MG63 (cell line): ENCODE results near the gene ACACB. TPM values are rescaled to one million over a fixed set of nuclear protein-coding genes. Genes with fewer than 3 reads are reported as not detected.
A peak's percentile ranks its signal among the peaks of the same experiment; 100 is the strongest.

Experiments used
- DNase-seq: peaks from one replicate; pipeline ENCODE4 v3.0.0-alpha.2; 2020
- H3K27me3 ChIP-seq: fragments of 250-450 bp; sonication (Bioruptor Pico); 2 replicates; pipeline ENCODE4 v1.5.1; 2020; ENCODE audit warnings: mild to moderate bottlenecking, moderate library complexity
- H3K36me3 ChIP-seq: fragments of 250-450 bp; sonication (Bioruptor Pico); 2 replicates; pipeline ENCODE4 v1.5.1; 2020; ENCODE audit warnings: mild to moderate bottlenecking, moderate library complexity
- H3K4me3 ChIP-seq: fragments of 250-450 bp; sonication (Bioruptor Pico); 2 replicates; pipeline ENCODE4 v1.5.1; 2020; ENCODE audit warnings: mild to moderate bottlenecking, moderate library complexity
- H3K9me3 ChIP-seq: fragments of 250-450 bp; sonication (Bioruptor Pico); 2 replicates; pipeline ENCODE4 v1.5.1; 2020; ENCODE audit warnings: mild to moderate bottlenecking, moderate library complexity
- total RNA-seq: library from RNA; depleted of rRNA; stranded (reverse); fragments of >200 nt; shearing (Covaris generic); gene quantifications from 2 replicates; pipeline ENCODE4 v1.2.3, GENCODE V29; 2014; ENCODE audit warnings: low replicate concordance

ACACB gene
- total RNA-seq, 1 experiment from 2014 or later: 2.9 TPM

DNA sequence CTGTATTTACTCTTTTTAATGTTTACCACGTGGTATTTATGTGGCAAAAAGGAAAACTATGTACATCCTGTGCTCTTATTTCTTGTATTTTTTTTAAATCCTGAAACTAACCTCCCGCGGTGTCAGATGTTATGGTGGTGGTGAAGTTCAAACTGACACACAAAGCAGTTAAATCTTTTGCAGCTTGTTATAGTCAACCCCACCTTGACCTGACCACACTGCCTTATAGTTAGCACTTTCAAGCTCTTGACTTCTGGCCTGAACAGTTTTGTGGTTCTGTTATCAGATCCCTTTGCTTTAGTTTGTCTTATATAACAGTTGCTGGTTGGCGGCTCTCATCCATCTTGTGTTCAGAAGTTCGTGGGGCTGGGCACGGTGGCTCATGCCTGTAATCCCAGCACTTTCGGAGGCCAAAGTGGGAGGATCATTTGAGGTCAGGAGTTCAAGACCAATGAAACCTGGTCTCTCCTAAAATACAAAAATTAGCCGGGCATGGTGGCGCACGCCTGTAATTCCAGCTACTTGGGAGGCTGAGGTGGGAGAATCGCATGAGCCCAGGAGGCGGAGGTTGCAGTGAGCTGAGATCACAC is 16.9 kb upstream of the ACACB start:
- Histone ChIP-seq H3K27me3 (no peaks in the 10 kb centered on the region), H3K4me3 (peak overlapping the region; percentile 90), H3K36me3 (peaks cover 53% of the 10 kb centered on the region), H3K9me3 (no peaks in the 10 kb centered on the region)
- DNase-seq: no peak

DNA sequence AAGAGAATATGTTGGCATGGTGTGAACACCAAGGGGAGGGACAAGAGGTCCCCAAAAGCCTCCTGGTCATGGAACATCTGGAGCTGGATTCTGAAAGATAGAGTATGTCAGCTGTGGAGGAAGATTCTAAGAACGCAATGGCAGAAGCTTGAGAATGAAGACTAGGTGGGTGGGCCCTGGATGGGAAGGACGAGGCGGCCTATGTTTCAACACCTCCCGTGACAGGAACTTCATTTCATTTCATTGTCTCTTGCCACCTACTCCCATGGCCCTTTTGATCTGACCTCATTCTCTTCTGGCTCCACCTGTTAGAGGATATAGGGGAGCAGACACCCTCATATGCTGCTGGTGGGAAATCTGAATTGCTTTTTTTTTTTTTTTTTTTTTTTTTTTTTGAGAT is 15.6 kb upstream of the ACACB start:
- Histone ChIP-seq H3K9me3 (no peaks in the 10 kb centered on the region), H3K36me3 (peaks cover 63% of the 10 kb centered on the region), H3K4me3 (no peak overlapping the region), H3K27me3 (no peaks in the 10 kb centered on the region)
- no peak for DNase-seq

DNA sequence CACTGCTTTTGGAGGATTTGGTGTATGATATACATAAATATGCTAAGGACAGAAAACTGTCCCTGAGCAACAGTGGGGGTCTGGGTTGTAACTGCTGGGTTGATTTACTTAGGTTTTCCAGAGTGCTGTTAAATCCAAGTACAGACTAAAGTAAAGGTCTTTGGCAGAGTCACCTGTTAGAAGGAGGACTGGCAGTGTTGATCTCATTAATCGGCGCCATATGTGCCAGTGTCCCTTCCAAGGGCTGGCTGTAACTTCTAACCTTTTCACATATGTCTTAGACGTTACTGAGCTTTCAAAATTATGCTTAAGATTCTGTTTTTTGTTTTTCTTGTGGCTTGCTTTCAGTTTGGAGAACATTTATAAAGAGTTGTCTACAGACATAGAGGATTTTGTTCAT is 13.9 kb upstream of the ACACB start:
- Histone ChIP-seq H3K9me3 (no peaks in the 10 kb centered on the region), H3K27me3 (no peaks in the 10 kb centered on the region), H3K4me3 (no peak overlapping the region), H3K36me3 (peaks cover 76% of the 10 kb centered on the region)
- no peak for DNase-seq

DNA sequence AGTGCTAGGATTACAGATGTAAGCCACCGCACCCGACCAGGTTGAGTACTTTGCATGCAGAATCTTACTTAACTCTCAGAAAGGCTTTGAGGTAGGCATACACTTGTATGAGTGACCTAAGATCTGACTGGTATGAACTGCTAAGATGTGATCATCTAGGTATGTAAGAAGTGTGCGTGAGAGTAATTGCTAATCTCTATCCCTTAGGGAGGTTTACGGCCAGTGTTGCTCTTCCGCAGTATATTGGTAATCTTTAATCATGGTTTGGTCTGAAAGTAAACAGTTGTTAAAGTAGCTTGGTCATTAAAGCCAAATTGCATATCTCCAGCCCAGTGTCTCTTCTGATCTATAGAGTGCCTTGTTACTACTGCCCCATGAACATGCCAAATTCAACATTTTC is 11.2 kb upstream of the ACACB start:
- DNase-seq: no peak
- H3K9me3 ChIP-seq: no peaks in the 10 kb centered on the region
- H3K36me3 ChIP-seq: peaks cover 70% of the 10 kb centered on the region
- H3K27me3 ChIP-seq: no peaks in the 10 kb centered on the region
- no peak overlapping the region for H3K4me3 ChIP-seq

DNA sequence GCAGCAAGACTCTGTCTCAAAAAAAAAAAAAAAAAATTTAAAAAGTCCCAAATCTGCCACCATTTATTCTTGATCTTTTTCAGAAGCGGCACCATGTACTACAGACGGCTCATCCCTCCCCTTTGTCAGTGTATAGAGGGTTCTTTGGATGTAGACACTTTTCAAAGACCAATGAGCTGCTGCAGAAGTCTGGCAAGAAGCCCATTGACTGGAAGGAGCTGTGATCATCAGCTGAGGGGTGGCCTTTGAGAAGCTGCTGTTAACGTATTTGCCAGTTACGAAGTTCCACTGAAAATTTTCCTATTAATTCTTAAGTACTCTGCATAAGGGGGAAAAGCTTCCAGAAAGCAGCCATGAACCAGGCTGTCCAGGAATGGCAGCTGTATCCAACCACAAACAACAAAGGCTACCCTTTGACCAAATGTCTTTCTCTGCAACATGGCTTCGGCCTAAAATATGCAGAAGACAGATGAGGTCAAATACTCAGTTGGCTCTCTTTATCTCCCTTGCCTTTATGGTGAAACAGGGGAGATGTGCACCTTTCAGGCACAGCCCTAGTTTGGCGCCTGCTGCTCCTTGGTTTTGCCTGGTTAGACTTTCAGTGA is 6.5 kb upstream of the ACACB start:
- no peak for DNase-seq
- Histone ChIP-seq H3K27me3 (no peaks in the 10 kb centered on the region), H3K4me3 (no peak overlapping the region), H3K36me3 (peaks cover 33% of the 10 kb centered on the region), H3K9me3 (no peaks in the 10 kb centered on the region)

DNA sequence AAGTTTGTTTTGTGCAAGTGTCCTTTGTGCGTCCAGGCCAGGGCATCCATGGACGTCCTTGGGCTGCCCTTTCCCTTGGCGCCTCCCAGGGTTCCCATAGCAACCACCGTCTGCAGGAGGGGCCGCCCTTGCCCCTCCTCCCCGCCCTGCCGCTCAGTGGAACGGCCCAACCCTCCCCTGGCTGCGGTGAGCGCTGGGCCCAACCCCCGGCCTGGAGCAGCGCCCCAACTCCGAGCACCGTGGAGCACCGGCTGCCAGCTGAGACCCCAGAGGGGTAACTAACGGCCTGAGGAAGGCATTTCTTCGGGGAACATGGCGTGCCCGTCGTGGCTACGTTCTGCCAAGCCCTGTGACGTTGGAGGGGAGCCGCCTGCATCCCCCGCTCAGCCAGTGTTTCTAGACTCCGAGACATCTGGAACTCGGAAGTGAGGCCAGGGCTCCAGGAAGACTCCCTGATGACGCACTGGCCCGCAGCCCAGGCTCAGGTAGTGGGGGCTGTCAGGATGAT is 5.3 kb upstream of the ACACB start:
- Histone ChIP-seq H3K4me3 (no peak overlapping the region), H3K27me3 (no peaks in the 10 kb centered on the region), H3K9me3 (no peaks in the 10 kb centered on the region), H3K36me3 (peaks cover 23% of the 10 kb centered on the region)
- no peak for DNase-seq

DNA sequence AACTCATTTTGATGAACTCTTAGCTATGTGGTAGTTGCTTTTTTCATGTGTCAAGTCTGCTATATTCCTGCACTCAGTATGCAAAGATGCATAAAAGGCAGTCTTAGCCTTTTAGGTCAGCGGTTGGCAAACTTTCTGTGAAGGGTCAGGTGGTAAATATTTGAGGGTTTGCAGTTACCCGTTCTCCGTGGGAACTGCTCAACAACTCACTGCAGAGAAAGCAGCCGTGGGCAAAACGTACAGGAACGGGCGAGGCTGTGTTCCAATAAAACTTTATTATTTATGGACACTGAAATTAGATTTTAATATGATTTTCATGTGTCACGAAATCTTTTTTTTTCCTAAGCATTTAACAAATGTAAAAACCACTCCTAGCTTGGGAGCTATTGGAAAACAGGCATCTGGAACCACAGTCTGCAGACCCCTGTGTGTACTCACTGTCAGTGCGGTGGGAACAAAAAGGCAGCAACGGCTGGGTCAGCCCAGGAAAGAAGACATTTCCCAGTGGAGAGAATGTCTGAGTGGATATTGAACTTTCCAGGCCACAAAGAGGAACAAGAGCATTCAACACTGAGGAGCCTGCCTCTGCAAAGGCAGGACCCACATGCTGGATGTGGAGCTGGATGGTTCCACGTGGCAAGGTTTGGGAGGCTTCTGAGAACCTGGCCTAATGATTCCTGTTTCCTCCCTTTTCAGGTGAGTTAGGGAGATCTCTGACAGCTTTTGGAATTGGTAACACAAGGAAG is 3.5 kb upstream of the ACACB start:
- DNase-seq: no peak

DNA sequence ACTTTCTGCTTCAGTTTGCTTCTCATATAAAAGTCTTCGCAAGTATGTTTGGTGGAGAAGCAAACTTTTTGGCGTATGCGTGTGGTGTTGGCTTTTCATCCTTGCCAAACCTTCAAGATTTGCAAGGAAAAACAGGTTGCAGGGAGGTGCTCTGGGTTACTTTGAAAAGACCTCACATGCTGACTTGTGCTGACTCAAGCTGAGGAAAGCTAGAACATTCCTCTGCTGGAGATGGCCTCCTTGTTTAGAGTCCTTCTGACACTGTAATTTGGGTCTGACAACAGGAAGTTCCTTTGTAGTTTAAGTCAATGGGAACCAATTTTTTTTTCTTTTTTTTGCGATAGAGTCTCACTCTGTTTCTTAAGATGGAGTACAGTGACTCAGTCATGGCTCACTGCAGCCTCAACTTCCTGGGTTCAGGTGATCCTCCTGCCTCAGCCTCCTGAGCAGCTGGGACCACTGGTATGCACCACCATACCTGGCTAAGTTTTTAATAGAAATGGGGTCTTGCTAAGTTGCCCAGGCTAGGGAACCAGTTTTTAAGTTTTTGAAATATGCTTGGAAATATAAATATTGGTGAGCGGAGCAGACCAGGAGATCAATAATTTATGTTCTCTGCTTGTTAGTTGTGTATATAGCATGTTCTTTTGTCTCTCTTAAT is 2.6 kb upstream of the ACACB start:
- DNase-seq: no peak
- Histone ChIP-seq H3K4me3 (no peak overlapping the region), H3K27me3 (no peaks in the 10 kb centered on the region), H3K36me3 (peaks cover 3% of the 10 kb centered on the region), H3K9me3 (no peaks in the 10 kb centered on the region)

More for the DNA sequence above, 3.5 kb upstream of the ACACB start:
- Histone ChIP-seq H3K36me3 (peaks cover 10% of the 10 kb centered on the region), H3K9me3 (no peaks in the 10 kb centered on the region), H3K4me3 (no peak overlapping the region), H3K27me3 (no peaks in the 10 kb centered on the region)

DNA sequence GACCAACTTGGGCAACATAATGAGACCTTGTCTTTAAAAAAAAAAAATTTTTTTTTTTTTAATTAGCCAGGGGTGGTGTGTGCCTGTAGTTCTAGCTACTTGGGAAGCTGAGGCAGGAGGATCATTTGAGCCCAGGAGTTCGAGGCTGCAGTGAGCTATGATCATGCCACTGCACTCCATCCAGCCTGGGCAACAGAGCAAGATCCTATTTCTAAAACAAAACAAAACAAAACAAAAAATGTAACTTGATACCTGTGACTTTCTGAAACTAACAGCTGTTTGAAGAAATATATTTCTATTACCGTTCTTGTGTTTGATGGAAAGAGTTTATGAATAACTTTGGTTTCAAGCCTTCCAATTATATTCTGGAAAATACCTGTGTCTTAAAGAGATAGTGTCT is 1.7 kb upstream of the ACACB start:
- no peak for DNase-seq
- H3K27me3 ChIP-seq: no peaks in the 10 kb centered on the region
- H3K9me3 ChIP-seq: no peaks in the 10 kb centered on the region
- no peaks in the 10 kb centered on the region; the same call in none of the 2 replicates for H3K36me3 ChIP-seq
- no peak overlapping the region for H3K4me3 ChIP-seq

DNA sequence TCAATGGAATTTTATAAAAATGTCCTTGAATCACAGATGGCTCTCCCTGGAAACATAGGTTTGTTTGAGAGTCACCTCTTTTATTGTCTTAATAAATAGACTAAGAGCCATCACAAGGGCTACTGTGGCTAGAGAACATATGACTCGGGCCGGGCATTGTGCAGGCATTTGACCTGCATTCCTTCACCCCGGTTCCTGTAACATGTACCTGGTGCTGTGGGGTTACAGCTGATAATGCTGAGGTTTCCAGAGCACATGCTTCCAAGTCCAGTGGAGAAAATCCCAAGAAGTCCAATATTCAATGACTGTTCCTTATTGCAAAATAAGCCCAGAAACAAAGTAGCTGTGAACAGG is 1.0 kb upstream of the ACACB start:
- no peaks in the 10 kb centered on the region for H3K9me3 ChIP-seq
- H3K36me3 ChIP-seq: no peaks in the 10 kb centered on the region; the same call in 1 of the 2 replicates
- DNase-seq: no peak

DNA sequence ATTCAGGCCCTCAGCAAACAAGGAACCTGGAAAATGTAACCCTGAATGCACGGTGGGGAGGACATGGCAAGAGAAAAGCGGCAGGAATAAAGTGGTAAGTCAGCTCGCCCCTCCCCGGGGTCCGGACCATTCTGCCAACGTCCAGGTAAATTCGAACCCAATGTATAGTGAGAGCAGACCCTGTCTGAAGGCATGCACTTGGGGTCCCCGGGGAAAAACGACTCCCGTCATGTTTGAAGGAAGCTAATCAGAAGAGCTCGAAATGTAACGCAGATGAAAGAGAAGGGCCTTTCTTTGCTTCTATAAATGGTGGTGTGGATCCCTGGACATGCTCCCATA is 193 bp downstream of the ACACB start:
- no peak for DNase-seq
- Histone ChIP-seq H3K9me3 (no peaks in the 10 kb centered on the region), H3K36me3 (no peaks in the 10 kb centered on the region; the same call in 1 of the 2 replicates), H3K27me3 (no peaks in the 10 kb centered on the region), H3K4me3 (no peak overlapping the region)

More for the DNA sequence above, 1.0 kb upstream of the ACACB start:
- H3K4me3 ChIP-seq: no peak overlapping the region
- no peaks in the 10 kb centered on the region for H3K27me3 ChIP-seq

DNA sequence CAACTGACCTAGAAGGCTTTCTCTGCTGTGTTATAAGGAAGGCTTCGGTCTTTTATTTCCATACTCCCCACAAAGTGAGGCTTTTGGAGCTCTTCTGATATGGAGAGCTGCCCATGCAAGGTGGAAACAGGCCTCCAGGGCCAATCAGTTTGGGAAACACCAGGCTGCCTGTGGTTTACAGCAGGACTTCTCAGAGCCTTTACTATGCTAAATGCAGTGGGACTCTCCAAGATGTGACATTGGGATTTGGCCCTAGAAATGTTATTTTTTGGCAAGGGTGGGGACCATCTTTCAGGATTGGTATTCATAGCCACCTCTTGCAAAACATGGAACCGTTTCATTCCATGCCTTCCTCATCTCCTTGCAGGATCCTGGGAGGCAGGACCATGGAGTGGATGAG is 3.7 kb downstream of the ACACB start:
- Histone ChIP-seq H3K4me3 (no peak overlapping the region), H3K9me3 (no peaks in the 10 kb centered on the region), H3K36me3 (no peaks in the 10 kb centered on the region), H3K27me3 (no peaks in the 10 kb centered on the region)
- no peak for DNase-seq

DNA sequence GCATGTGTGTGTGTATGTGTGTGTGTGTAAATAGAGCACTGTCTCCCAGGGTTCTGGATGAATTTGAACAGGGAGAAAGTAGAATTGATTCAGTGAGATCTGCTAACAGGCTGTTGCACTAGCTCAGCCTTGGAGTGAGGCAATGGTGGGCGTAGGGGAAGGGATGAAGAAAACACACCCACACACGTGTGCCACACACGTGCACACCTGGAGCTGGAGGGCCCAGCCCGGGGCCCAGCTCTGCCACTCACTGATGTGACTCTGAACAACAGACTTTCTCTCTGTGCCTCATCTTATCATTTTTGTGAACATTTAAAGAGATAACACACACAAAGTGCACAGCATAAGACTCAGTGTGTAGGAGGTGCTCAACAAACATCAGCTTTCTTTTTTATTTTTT is 4.2 kb downstream of the ACACB start:
- H3K9me3 ChIP-seq: no peaks in the 10 kb centered on the region
- no peak for DNase-seq
- H3K4me3 ChIP-seq: no peak overlapping the region
- H3K27me3 ChIP-seq: no peaks in the 10 kb centered on the region
- no peaks in the 10 kb centered on the region for H3K36me3 ChIP-seq

DNA sequence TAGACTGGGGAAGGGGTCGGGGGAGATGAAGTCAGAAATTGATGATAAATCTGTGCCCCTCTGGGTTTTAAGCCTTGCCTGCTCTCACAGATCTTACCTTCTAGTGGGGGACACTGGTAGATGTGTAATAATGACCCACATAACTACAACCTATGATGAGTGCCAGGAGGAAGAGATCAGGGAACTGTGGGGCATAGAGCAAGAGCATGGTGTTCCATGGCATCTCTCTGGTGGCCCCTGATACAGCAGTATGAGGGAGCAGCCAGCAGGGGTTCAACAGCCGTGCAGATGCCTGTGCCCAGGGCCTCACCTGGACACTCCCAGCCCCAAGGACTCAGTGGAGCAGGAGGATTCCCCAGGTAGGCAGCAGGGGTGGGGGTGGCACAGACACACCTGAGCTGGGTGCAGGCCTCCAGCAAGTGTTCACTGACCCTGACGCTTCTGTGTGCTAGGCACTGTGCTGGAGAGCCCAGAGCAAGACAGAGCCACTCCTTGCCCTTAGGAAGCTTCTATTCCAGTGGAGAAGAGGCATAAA is 5.0 kb downstream of the ACACB start:
- Histone ChIP-seq H3K9me3 (no peaks in the 10 kb centered on the region), H3K27me3 (no peaks in the 10 kb centered on the region), H3K4me3 (no peak overlapping the region), H3K36me3 (no peaks in the 10 kb centered on the region)
- no peak for DNase-seq

DNA sequence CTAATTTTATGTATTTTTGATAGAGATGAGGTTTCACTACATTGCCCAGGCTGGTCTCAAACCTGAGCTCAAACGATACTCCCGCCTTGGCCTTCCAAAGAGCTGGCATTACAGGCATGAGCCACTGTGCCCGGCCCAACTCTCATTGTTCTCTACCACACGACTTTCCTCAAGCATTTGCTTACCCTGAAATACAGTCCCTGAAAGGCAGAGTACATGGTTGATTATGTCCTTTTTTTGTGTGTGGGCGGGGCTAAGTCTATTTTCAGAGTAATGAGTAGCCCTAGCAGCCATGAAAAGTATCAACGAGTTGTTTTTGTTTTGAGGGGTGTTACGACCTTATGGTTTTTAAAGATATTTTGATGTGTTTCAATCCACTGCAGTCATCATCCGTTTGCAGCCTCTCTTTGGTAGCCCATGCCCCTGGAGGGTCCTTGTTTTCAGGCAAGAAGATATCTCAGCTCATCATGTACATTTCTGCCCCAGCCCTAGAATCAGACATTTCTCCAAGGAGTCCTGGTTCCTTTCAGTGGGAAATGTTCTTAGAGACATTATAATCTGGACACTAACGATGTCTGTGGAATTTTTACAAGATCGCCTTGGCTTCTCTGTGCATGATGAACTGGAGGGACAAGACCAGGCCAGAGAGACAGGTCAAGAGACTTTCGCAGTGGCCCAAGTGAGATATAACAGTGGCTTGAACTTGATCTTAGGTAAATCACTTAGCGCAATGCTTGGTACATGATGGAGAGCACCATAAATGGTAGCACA is 8.7 kb downstream of the ACACB start:
- no peak overlapping the region for H3K4me3 ChIP-seq
- DNase-seq: no peak

DNA sequence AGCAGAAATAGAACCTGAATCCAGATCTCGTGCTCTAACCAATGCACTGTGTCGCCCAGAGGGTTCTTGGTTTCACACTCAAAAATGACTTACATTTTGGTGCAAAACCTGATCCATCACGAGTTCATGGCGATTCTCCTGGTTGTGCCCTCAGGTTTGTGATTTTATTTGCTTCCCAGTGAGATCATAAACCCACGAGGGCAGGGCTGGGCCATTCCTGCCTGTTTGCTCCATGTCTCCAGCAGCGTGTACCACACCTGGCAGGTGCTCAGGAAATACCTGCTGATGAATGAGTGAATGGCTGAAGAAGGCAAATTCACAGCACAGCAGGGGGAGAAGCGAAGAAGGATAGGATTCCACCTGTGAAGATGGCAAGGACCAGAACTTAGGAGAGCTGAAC is 9.4 kb downstream of the ACACB start:
- DNase-seq: no peak
- Histone ChIP-seq H3K27me3 (no peaks in the 10 kb centered on the region), H3K9me3 (no peaks in the 10 kb centered on the region), H3K4me3 (no peak overlapping the region), H3K36me3 (no peaks in the 10 kb centered on the region)

More for the DNA sequence above, 8.7 kb downstream of the ACACB start:
- Histone ChIP-seq H3K36me3 (no peaks in the 10 kb centered on the region), H3K9me3 (no peaks in the 10 kb centered on the region), H3K27me3 (no peaks in the 10 kb centered on the region)
